WTC11 (cell line): ENCODE measurements around the gene SKAP1. TPM values are rescaled to one million over a fixed set of nuclear protein-coding genes. Genes with fewer than 3 reads are reported as not detected.

Experiments used
- ATAC-seq: fragments of 200-7000 bp; cut with Tn5 transposase; 2 replicates; pipeline ENCODE4 v1.10.0; 2021; ENCODE audit warnings: mild to moderate bottlenecking, moderate library complexity
- CTCF ChIA-PET: fragments of 300-600 bp; sonication (Branson Sonifier 250); formaldehyde crosslinking; loops from one replicate; lab custom pipeline; 2021; ENCODE audit warnings: antibody characterized with exemption; lab: Charles Lee
- POLR2A ChIA-PET: fragments of 350-600 bp; sonication (Branson Sonifier 250); formaldehyde crosslinking; loops from one replicate; lab custom pipeline; 2021; ENCODE audit warnings: antibody characterized with exemption; lab: Charles Lee
- DNase-seq: peaks from one replicate; pipeline ENCODE4 v3.0.0; 2021; ENCODE audit warnings: low spot score
- H3K27ac Mint-ChIP-seq: 2 replicates; pipeline ENCODE4 v1.8.0; 2021; ENCODE audit warnings: mixed read lengths
- H3K27me3 Mint-ChIP-seq: 2 replicates; pipeline ENCODE4 v1.8.0; 2021; ENCODE audit warnings: low read depth, mild to moderate bottlenecking, moderate library complexity, mixed read lengths
- H3K36me3 Mint-ChIP-seq: 2 replicates; pipeline ENCODE4 v1.8.0; 2021; ENCODE audit warnings: mixed read lengths
- H3K4me1 Mint-ChIP-seq: 2 replicates; pipeline ENCODE4 v1.8.0; 2022; ENCODE audit warnings: mixed read lengths
- H3K4me3 Mint-ChIP-seq: 2 replicates; pipeline ENCODE4 v1.8.0; 2021; ENCODE audit warnings: mild to moderate bottlenecking, moderate library complexity, mixed read lengths
- H3K9me3 Mint-ChIP-seq: 2 replicates; pipeline ENCODE4 v1.8.0; 2021; ENCODE audit warnings: mixed read lengths
- ATF2 ChIP-seq: sonication (generic); formaldehyde crosslinking; IDR thresholded peaks from 2 replicates; pipeline ENCODE4 v1.8.1; 2022; ENCODE audit warnings: low read depth, missing genetic modification reagents, borderline replicate concordance
- ATF6 ChIP-seq: sonication (generic); formaldehyde crosslinking; IDR thresholded peaks from 2 replicates; pipeline ENCODE4 v1.8.1; 2023; ENCODE audit warnings: mild to moderate bottlenecking, missing genetic modification reagents
- CBFB ChIP-seq: sonication (generic); formaldehyde crosslinking; IDR thresholded peaks from 2 replicates; pipeline ENCODE4 v1.8.1; 2022; ENCODE audit warnings: mild to moderate bottlenecking, low read depth, missing genetic modification reagents
- CREM ChIP-seq: sonication (generic); formaldehyde crosslinking; IDR thresholded peaks from 2 replicates; pipeline ENCODE4 v1.8.1; 2022; ENCODE audit warnings: mild to moderate bottlenecking, missing genetic modification reagents, moderate library complexity
- E2F5 ChIP-seq: sonication (generic); formaldehyde crosslinking; IDR thresholded peaks from 2 replicates; pipeline ENCODE4 v1.8.1; 2022; ENCODE audit warnings: mild to moderate bottlenecking, moderate library complexity, missing genetic modification reagents
- JAZF1 ChIP-seq: fragments of 250-450 bp; sonication (Bioruptor Pico); IDR thresholded peaks from 2 replicates; pipeline ENCODE4 v1.9.0; 2021; ENCODE audit warnings: moderate library complexity, mild to moderate bottlenecking, inconsistent platforms
- MAX ChIP-seq: sonication (generic); formaldehyde crosslinking; IDR thresholded peaks from 2 replicates; pipeline ENCODE4 v1.8.0; 2022; ENCODE audit warnings: mild to moderate bottlenecking, missing genetic modification reagents
- NFE2L1 ChIP-seq: sonication (generic); formaldehyde crosslinking; IDR thresholded peaks from 2 replicates; pipeline ENCODE4 v1.8.1; 2023; ENCODE audit warnings: missing genetic modification reagents
- SMAD4 ChIP-seq: sonication (generic); formaldehyde crosslinking; IDR thresholded peaks from 2 replicates; pipeline ENCODE4 v1.8.0; 2022; ENCODE audit warnings: mild to moderate bottlenecking, missing genetic modification reagents
- STAT6 ChIP-seq: sonication (generic); formaldehyde crosslinking; conservative IDR thresholded peaks from 2 replicates; pipeline ENCODE4 v1.8.1; 2023; ENCODE audit warnings: mild to moderate bottlenecking, low read depth, missing genetic modification reagents, moderate library complexity
- TP53 ChIP-seq: sonication (generic); formaldehyde crosslinking; IDR thresholded peaks from 2 replicates; pipeline ENCODE4 v1.8.1; 2023; ENCODE audit warnings: mild to moderate bottlenecking, missing genetic modification reagents
- USF2 ChIP-seq: sonication (generic); formaldehyde crosslinking; IDR thresholded peaks from 2 replicates; pipeline ENCODE4 v1.8.1; 2023; ENCODE audit warnings: mild to moderate bottlenecking, missing genetic modification reagents, moderate library complexity
- ZNF416 ChIP-seq: fragments of 250-450 bp; sonication (Bioruptor Pico); IDR thresholded peaks from 2 replicates; pipeline ENCODE4 v1.9.0; 2021; ENCODE audit warnings: mild to moderate bottlenecking, inconsistent platforms
- total RNA-seq: library from RNA; stranded (reverse); gene quantifications from 3 replicates; pipeline ENCODE4 v1.2.3, GENCODE V29; 2021

Gene SKAP1
- total RNA-seq, 1 experiment from 2014 or later, result not detected

- TF ChIP-seq MAX (no peak), SMAD4 (CRISPR knock-in tag) (no peak), ZNF416 (CRISPR knock-in tag) (no peak), NFE2L1 (no peak), ATF2 (CRISPR knock-in tag) (no peak), JAZF1 (CRISPR knock-in tag) (no peak), TP53 (CRISPR knock-in tag) (no peak)
Observed at GRCh38 chr17:48283411-48283810, 146.6 kb downstream of the SKAP1 start (continued).

GRCh38 chr17:48282303-48282702 lies 147.7 kb downstream of the SKAP1 start:
- H3K4me3 Mint-ChIP-seq, result no peak overlapping the region

More at GRCh38 chr17:48282303-48282702, 147.7 kb downstream of the SKAP1 start:
- TF ChIP-seq CBFB, result no peak
- TF ChIP-seq STAT6, result no peak
- TF ChIP-seq ATF6 (CRISPR knock-in tag), result no peak
- TF ChIP-seq E2F5 (CRISPR knock-in tag), result no peak
- no peak for TF ChIP-seq CREM (CRISPR knock-in tag)
- no peak for TF ChIP-seq USF2
- Mint-ChIP-seq H3K36me3 (no peaks in the 10 kb centered on the region), H3K4me1 (no peaks in the 10 kb centered on the region), H3K27me3 (peaks cover 4% of the 10 kb centered on the region; the same call in 1 of the 2 replicates), H3K27ac (no peak overlapping the region), H3K9me3 (no peaks in the 10 kb centered on the region)
- ChIA-PET POLR2A (no interaction called here), CTCF (interaction anchor here (0.6 to 2.2 kb wide), 5 partner anchors 21 to 214 kb away, joined by 3 to 6 read pairs (median 6); no protein-coding TSS in a partner anchor)
- DNase-seq (no peak), ATAC-seq (no peak)
